Prostate gland (tissue), 2 donors: ENCODE measurements around the gene RGS11. TPM values are rescaled to one million over a fixed set of nuclear protein-coding genes. Genes with fewer than 3 reads are reported as not detected.
"Not testable (repeated sequence)": the region's sequence is repeated elsewhere in the genome, so short reads cannot be mapped to it uniquely, and the experiment has no call there.

ENCODE experiments used
- DNase-seq: peaks from one replicate; pipeline ENCODE4 v3.0.0-alpha.2; 2019; ENCODE audit warnings: low spot score
- H3K27ac ChIP-seq, 2 donors: fragments of 200-600 bp; sonication (generic); 2 replicates each; pipeline ENCODE4 v1.5.1; 2017 to 2019
- H3K27me3 ChIP-seq: fragments of 200-600 bp; sonication (generic); replicated peaks from 2 replicates; pipeline ENCODE4 v1.5.1; 2019; ENCODE audit not compliant: insufficient read depth
- H3K36me3 ChIP-seq, 2 donors: fragments of 200-600 bp; sonication (generic); 1 replicate in 1 of 2; 2 replicates in 1 of 2; pipeline versions ENCODE4 v1.5.1 to v1.8.1; 2017 to 2019
- H3K4me1 ChIP-seq: fragments of 200-600 bp; sonication (generic); replicated peaks from 2 replicates; pipeline ENCODE4 v1.5.1; 2019
- H3K4me3 ChIP-seq, 2 donors: fragments of 200-600 bp; sonication (generic); 2 replicates each; pipeline ENCODE4 v1.5.1; 2017 to 2019
- H3K9me3 ChIP-seq: fragments of 200-600 bp; sonication (generic); 2 replicates; pipeline ENCODE4 v1.5.1; 2017
- POLR2A ChIP-seq: fragments of 450-650 bp; IDR thresholded peaks from one replicate; pipeline ENCODE4 v1.6.1; 2016; ENCODE audit warnings: antibody characterized with exemption, mild to moderate bottlenecking
- POLR2AphosphoS5 ChIP-seq: sonication (generic); formaldehyde crosslinking; IDR thresholded peaks from one replicate; pipeline ENCODE4 v1.6.1; 2017; ENCODE audit warnings: antibody characterized with exemption
- WGBS: methylation state at CpG from one replicate; pipeline ENCODE4 v1.1.5; 2018; 5-methylcytosine and 5-hydroxymethylcytosine counted together
- intact Hi-C: fragments of 100-400 bp; cut with DNase I; formaldehyde crosslinking; loops from one replicate; pipeline ENCODE4 v1.14.2; 2022
- total RNA-seq, 2 donors: library from RNA; depleted of rRNA; stranded (reverse); fragments of >200 nt; gene quantifications; one replicate each; pipeline ENCODE4 v1.1.0, GENCODE V29; 2016
- TF ChIP-seq, protein P1 (sequence below), 4 experiments: fragments of 200-600 bp in 2 of 4; fragments of 450-650 bp in 2 of 4; sonication (generic) in 2 of 4; IDR thresholded peaks; 1 replicate in 3 of 4; 2 replicates in 1 of 4; pipeline ENCODE4 v1.5.1; 2016 to 2019; ENCODE audit warnings: antibody characterized with exemption in 4 of 4, mild to moderate bottlenecking in 2 of 4, moderate library complexity in 2 of 4

Gene RGS11
- total RNA-seq, 2 donors from 2014 or later = 2.3 to 5.9 TPM

DNA sequence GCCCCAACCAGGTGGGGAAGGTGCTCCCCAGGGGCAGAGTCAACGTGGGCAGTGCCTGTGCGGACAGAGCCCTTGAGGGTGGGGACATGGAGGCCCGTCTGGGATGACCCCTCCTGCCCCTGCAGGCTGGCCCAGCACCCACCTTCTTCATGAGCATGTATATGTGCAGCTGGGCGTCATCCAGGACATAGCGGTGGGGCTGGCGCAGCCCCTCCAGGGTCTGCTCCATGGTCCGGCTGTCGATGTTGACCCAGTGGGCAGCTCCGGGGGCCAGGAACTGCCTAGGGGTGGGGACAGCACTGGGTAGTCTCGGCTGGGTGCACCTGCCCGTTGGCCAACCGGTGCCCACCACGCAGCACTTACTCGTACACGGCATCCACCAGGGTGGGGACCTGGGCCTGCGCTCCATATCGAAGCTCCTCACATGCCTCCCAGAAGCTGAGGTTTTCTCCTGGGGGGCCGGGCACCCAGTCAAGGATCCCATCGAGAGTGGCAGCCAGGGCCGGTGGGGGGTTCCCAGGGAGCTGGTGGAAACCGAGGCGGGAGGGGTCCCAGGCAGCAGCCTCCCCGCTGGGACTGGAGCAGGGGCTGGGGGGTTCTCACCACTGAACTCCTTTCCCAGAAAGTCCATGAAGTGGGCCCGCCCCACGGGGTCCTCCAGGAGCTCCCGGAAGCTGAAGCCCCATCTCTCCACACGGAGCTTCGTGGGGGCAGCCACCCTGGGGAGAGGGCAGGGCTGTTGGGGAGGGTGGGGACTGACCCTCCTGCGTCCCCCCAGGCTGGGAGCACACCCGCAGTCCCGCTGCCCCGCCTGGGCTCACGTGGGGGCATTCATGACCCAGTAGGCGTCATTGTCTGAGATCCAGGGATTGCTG is 5.1 kb downstream of the RGS11 start:
- Histone ChIP-seq H3K9me3 (no peaks in the 10 kb centered on the region), H3K4me1 (peaks cover 4% of the 10 kb centered on the region), H3K27ac (no peak overlapping the region), H3K27me3 (no peaks in the 10 kb centered on the region), H3K36me3 (no peaks in the 10 kb centered on the region), H3K4me3 (no peak overlapping the region)
- TF ChIP-seq POLR2A (no peak), POLR2AphosphoS5 (no peak)
- TF ChIP-seq, protein P1, sequence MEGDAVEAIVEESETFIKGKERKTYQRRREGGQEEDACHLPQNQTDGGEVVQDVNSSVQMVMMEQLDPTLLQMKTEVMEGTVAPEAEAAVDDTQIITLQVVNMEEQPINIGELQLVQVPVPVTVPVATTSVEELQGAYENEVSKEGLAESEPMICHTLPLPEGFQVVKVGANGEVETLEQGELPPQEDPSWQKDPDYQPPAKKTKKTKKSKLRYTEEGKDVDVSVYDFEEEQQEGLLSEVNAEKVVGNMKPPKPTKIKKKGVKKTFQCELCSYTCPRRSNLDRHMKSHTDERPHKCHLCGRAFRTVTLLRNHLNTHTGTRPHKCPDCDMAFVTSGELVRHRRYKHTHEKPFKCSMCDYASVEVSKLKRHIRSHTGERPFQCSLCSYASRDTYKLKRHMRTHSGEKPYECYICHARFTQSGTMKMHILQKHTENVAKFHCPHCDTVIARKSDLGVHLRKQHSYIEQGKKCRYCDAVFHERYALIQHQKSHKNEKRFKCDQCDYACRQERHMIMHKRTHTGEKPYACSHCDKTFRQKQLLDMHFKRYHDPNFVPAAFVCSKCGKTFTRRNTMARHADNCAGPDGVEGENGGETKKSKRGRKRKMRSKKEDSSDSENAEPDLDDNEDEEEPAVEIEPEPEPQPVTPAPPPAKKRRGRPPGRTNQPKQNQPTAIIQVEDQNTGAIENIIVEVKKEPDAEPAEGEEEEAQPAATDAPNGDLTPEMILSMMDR (IDR thresholded peaks at IDR 0.05) = no peak
- intact Hi-C loops = no loop called here
- WGBS = 88% methylated on average over 34 of the region's 34 CpGs
- DNase-seq = no peak

DNA sequence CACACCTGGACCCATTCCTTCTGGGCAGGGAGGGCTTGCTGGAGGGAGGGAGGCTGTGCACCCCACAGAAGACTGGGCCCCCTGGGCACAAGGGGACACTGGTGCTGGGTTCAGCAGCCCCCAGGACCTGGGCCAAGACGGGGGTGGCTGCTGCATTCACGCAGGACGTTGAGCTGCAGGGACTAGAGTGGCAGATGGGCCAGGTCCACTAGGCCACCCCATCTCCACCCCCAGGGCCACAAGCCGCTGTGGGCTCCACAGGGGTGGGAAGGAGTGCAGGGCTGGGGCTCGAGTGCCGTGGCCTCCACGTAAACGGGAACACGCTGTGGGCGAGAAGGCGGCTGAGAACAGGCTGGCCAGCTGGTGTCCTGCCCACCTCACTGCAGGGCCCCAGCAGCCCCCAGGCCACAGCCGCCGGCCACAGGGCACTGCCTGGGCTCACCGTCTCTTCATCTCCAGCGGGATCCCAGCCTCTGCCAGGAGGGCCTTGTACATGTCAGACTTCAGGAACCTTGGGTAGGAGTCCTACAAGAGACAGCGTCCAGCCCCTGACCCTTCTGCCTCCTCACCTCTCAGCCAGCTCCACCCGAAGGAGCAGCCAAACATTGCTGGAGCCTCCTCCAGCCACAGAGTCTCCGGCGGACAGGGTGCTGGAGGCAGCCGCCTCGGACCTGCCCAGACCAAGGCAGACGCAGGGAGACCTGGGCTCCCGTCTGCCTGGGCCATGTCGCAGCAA is 6.5 kb downstream of the RGS11 start:
- H3K4me1 ChIP-seq = no peaks in the 10 kb centered on the region
- TF ChIP-seq, protein P1 (IDR thresholded peaks at IDR 0.05) = no peak
- TF ChIP-seq POLR2AphosphoS5 (no peak), POLR2A (no peak)
- no peak overlapping the region for H3K4me3 ChIP-seq
- no peaks in the 10 kb centered on the region for H3K9me3 ChIP-seq
- no peak overlapping the region for H3K27ac ChIP-seq
- DNase-seq = no peak
- 79% methylated on average over 24 of the region's 24 CpGs for WGBS
- intact Hi-C loops = no loop called here
- H3K27me3 ChIP-seq = no peaks in the 10 kb centered on the region
- H3K36me3 ChIP-seq = no peaks in the 10 kb centered on the region

DNA sequence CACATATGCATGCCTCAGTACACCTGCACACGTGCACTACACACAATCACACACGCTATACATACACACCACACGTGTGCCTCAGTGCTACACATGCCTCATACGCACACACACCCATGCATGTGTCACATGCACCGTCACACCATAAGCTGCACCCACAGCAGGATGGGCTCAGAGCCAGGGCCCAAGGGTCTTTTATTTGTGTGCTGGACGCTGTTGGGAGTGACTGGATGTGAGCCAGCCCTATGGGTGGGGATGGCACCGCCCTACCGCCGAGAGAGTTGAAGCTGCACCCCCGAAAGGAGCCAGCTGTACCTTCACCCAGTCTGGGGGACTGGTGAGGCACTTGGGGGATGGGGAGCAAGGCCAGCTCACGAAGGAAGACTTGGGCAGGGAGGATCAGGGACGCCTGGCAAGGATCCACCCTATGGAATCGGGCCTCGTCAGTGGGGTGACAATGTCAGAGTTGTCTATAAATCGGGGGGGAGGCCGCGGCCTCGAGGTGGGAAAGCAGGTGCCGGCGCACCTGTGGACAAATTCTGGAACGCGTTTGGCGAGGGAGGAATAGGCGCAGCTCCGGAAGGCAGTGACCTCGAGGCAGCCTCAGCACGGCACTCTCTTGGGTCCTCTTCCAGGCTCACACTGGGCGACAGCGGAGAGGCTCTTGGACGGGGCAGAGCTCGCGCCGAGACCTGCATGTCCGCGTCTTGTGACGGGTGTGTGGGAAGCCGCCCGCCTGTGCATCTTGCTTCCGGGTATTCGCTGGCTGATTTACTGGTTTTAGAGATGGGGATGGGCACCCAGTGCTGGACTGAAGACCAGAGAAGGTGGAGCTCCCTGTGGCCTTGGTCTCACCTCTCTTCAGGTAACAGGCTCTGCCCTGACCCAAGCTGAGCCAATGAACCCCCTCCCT is 7.3 kb downstream of the RGS11 start:
- intact Hi-C loops = no loop called here
- WGBS = 52% methylated on average over 40 of the region's 40 CpGs
- Histone ChIP-seq H3K4me3 (no peak overlapping the region), H3K36me3 (peaks cover 0 to 8% of the 10 kb centered on the region in 2 donors), H3K4me1 (no peaks in the 10 kb centered on the region), H3K9me3 (no peaks in the 10 kb centered on the region), H3K27me3 (no peaks in the 10 kb centered on the region), H3K27ac (no peak overlapping the region)
- no peak for TF ChIP-seq POLR2A
- DNase-seq = peak; percentile 33

DNA sequence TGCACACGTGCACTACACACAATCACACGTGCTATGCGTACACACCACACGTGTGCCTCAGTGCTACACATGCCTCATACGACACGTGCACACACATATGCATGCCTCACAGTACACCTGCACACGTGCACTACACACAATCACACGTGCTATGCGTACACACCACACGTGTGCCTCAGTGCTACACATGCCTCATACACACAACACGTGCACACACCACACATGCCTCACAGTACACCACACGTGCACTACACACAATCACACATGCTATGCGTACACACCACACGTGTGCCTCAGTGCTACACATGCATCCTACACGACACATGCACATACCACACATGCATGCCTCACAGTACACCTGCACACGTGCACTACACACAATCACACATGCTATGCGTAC is 8.2 kb downstream of the RGS11 start:
- WGBS = 84% methylated on average over 17 of the region's 17 CpGs
- H3K9me3 ChIP-seq, DNase-seq, intact Hi-C loops, H3K27ac ChIP-seq, H3K4me3 ChIP-seq, H3K4me1 ChIP-seq, H3K27me3 ChIP-seq: not testable (repeated sequence)
- peaks cover 0 to 12% of the 10 kb centered on the region in 2 donors for H3K36me3 ChIP-seq

DNA sequence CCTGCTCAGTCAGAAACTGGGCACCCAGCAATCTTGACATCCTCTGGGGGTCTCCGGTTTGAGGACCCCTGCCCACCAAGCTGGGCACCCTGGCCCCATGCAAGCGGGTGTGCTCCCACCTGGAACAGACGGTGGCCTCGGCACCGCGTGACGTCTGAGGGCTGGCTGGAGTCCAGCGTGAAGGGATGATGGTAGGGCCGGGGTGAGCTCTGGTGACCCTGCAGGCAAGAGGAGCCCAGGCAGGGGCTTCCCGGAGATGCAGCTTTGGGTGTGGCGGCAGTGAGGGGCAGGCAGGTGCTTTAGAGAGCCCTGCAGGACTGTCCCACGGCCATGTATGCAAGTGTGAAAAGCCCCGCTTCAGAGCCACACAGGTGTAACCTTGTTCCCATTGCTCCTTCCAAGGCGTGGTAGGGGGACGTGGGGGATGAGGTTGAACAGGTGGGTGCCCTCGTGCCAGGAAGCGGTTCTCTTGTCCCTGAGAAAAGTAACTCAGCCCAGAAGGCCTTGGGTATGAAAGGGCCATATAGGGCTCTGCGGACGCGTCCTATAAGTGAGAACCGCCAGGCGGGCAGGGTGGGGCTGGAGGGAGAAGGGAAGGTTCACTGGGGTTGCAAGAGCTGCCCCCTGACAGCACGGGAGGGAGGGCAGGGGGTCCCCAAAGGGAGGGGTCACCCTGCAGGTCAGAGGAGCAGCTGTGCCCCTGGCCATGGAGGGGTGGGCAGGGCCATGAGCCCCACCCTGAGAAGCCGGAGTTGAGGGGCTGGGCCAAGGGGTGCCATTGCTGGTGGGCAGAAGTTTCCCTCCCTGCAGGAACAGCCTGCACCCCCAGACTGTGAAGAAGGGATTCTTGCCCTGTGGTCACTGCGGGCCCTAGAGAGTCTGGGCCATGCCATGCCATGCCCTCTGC is 9.2 kb downstream of the RGS11 start:
- intact Hi-C loops = no loop called here
- no peaks in the 10 kb centered on the region for H3K27me3 ChIP-seq
- no peak overlapping the region for H3K4me3 ChIP-seq
- no peaks in the 10 kb centered on the region for H3K9me3 ChIP-seq
- WGBS = 80% methylated on average over 25 of the region's 25 CpGs
- TF ChIP-seq, protein P1 (IDR thresholded peaks at IDR 0.05) = no peak
- TF ChIP-seq POLR2A (no peak), POLR2AphosphoS5 (no peak)
- H3K4me1 ChIP-seq = no peaks in the 10 kb centered on the region
- peaks cover 0 to 17% of the 10 kb centered on the region in 2 donors for H3K36me3 ChIP-seq
- no peak for DNase-seq
- no peak overlapping the region for H3K27ac ChIP-seq
